IPS DF 4.7 (cell line): ENCODE measurements around the gene PCSK6.

ENCODE experiments used
- DNase-seq: peaks from one replicate; pipeline ENCODE4 v3.0.0-alpha.2; 2013; ENCODE audit warnings: low spot score; ENCODE audit errors: extremely low read depth

The PCSK6 gene

GRCh38 chr15:101483462-101483861, 6.0 kb downstream of the PCSK6 start:
- no peak for DNase-seq

GRCh38 chr15:101482526-101483371, 6.8 kb downstream of the PCSK6 start:
- no peak for DNase-seq

GRCh38 chr15:101481917-101482525, 7.5 kb downstream of the PCSK6 start:
- DNase-seq: no peak

GRCh38 chr15:101481381-101481705, 8.2 kb downstream of the PCSK6 start:
- DNase-seq: no peak

- DNase-seq: no peak
Observed at GRCh38 chr15:101480613-101481380, 8.7 kb downstream of the PCSK6 start.

- no peak for DNase-seq
Observed at GRCh38 chr15:101479851-101480612, 9.5 kb downstream of the PCSK6 start.

- no peak for DNase-seq
Observed at GRCh38 chr15:101479342-101479845, 10.1 kb downstream of the PCSK6 start.

- DNase-seq: no peak
Observed at GRCh38 chr15:101478701-101479341, 10.7 kb downstream of the PCSK6 start.

- no peak for DNase-seq
Observed at GRCh38 chr15:101477851-101478362, 11.6 kb downstream of the PCSK6 start.

- DNase-seq: no peak
Observed at GRCh38 chr15:101476756-101477155, 12.8 kb downstream of the PCSK6 start.

GRCh38 chr15:101474983-101475382, 14.5 kb downstream of the PCSK6 start:
- no peak for DNase-seq

- DNase-seq: no peak
Observed at GRCh38 chr15:101474233-101474632, 15.3 kb downstream of the PCSK6 start.

GRCh38 chr15:101472033-101472432, 17.5 kb downstream of the PCSK6 start:
- DNase-seq: no peak

GRCh38 chr15:101470548-101471239, 18.8 kb downstream of the PCSK6 start:
- no peak for DNase-seq

- no peak for DNase-seq
Observed at GRCh38 chr15:101469520-101470288, 19.8 kb downstream of the PCSK6 start.

GRCh38 chr15:101466188-101466587, 23.3 kb downstream of the PCSK6 start:
- DNase-seq: no peak

- DNase-seq: no peak
Observed at GRCh38 chr15:101464999-101465669, 24.4 kb downstream of the PCSK6 start.

- DNase-seq: no peak
Observed at GRCh38 chr15:101464256-101464998, 25.1 kb downstream of the PCSK6 start.
